A549 (cell line): ENCODE measurements around the gene TSC22D3. TPM values are rescaled to one million over a fixed set of nuclear protein-coding genes. Genes with fewer than 3 reads are reported as not detected.

Experiments
- ATAC-seq, 2 experiments: fragments of 200-7000 bp in 1 of 2; fragments of >200 bp in 1 of 2; cut with Nextera tagmentation in 1 of 2; cut with Tn5 transposase in 1 of 2; 3 replicates each; pipeline versions ENCODE4 v1.8.0 to v1.9.1; 2018 to 2020; ENCODE audit warnings: mild to moderate bottlenecking in 1 of 2, moderate library complexity in 1 of 2
- CTCF ChIA-PET: fragments of 300-600 bp; sonication (Branson Sonifier 250); formaldehyde crosslinking; extraction: SDS; loops from one replicate; lab custom pipeline; 2021; ENCODE audit warnings: antibody characterized with exemption, inconsistent platforms; lab: Yijun Ruan, JAX
- POLR2A ChIA-PET: fragments of 350-600 bp; formaldehyde crosslinking; extraction: SDS; loops from one replicate; lab custom pipeline; 2021; ENCODE audit warnings: antibody characterized with exemption, inconsistent platforms; lab: Yijun Ruan, JAX
- DNase-seq, 2 experiments: peaks; one replicate each; pipeline versions ENCODE4 v3.0.0 to v3.0.0-alpha.2; 2011 to 2016; ENCODE audit warnings: low read depth in 1 of 2, low spot score in 1 of 2
- FAIRE-seq: peaks from 2 replicates; lab custom pipeline; 2011; peaks lifted over from hg19 to GRCh38; lab: Jason Lieb, UNC
- H3K27ac ChIP-seq, 2 experiments: fragments of >200 bp; sonication (Bioruptor Twin); formaldehyde crosslinking; 3 replicates each; pipeline ENCODE4 v1.5.1; 2016 to 2017
- H3K4me1 ChIP-seq: fragments of >200 bp; sonication (Bioruptor Twin); formaldehyde crosslinking; 3 replicates; pipeline ENCODE4 v1.6.1; 2016
- H3K4me2 ChIP-seq: fragments of >200 bp; sonication (Bioruptor Twin); formaldehyde crosslinking; 3 replicates; pipeline ENCODE4 v1.6.1; 2016
- H3K4me3 ChIP-seq: fragments of >200 bp; sonication (Bioruptor Twin); formaldehyde crosslinking; 3 replicates; pipeline ENCODE4 v1.5.1; 2016
- H3K9me3 ChIP-seq: fragments of >200 bp; sonication (Bioruptor Twin); formaldehyde crosslinking; 3 replicates; pipeline ENCODE4 v1.6.1; 2016
- BCL3 ChIP-seq: fragments of >200 bp; sonication (Bioruptor Twin); formaldehyde crosslinking; IDR thresholded peaks from 3 replicates; pipeline ENCODE4 v1.6.1; 2016
- CHD2 ChIP-seq: fragments of 150-350 bp; IDR thresholded peaks from 2 replicates; pipeline ENCODE4 v1.6.1; 2014; ENCODE audit warnings: low read length; ENCODE audit not compliant: partially characterized antibody
- E2F6 ChIP-seq: IDR thresholded peaks from 2 replicates; pipeline ENCODE4 v1.6.1; 2012; ENCODE audit warnings: low read depth, borderline replicate concordance
- FOXS1 ChIP-seq: fragments of 250-450 bp; sonication (Bioruptor Pico); IDR thresholded peaks from 2 replicates; pipeline ENCODE4 v1.5.0; 2020; ENCODE audit warnings: mild to moderate bottlenecking, moderate library complexity
- GATA3 ChIP-seq: IDR thresholded peaks from 2 replicates; pipeline ENCODE4 v1.6.1; 2012; ENCODE audit warnings: borderline replicate concordance
- HDAC2 ChIP-seq: fragments of 200-600 bp; sonication (generic); IDR thresholded peaks from 2 replicates; pipeline ENCODE4 v1.6.1; 2016
- HMGXB4 ChIP-seq: fragments of 250-450 bp; sonication (Bioruptor Pico); IDR thresholded peaks from 2 replicates; pipeline ENCODE4 v1.5.0; 2021; ENCODE audit warnings: mild to moderate bottlenecking, moderate library complexity, borderline replicate concordance
- HOXA7 ChIP-seq: fragments of 250-450 bp; sonication (Bioruptor Pico); IDR thresholded peaks from 2 replicates; pipeline ENCODE4 v1.5.0; 2020; ENCODE audit warnings: mild to moderate bottlenecking, moderate library complexity
- MAZ ChIP-seq: fragments of 150-350 bp; IDR thresholded peaks from 2 replicates; pipeline ENCODE4 v1.6.1; 2014; ENCODE audit warnings: antibody characterized with exemption, low read depth, low read length, borderline replicate concordance
- NPAS2 ChIP-seq: fragments of 250-450 bp; sonication (Bioruptor Pico); IDR thresholded peaks from 2 replicates; pipeline ENCODE4 v1.8.0; 2022; ENCODE audit warnings: mild to moderate bottlenecking, moderate library complexity, borderline replicate concordance
- NR3C1 ChIP-seq: fragments of >200 bp; sonication (Bioruptor Twin); formaldehyde crosslinking; IDR thresholded peaks from 3 replicates; pipeline ENCODE4 v1.6.1; 2017
- PHF8 ChIP-seq: fragments of 200-600 bp; sonication (generic); IDR thresholded peaks from 2 replicates; pipeline ENCODE4 v1.6.1; 2016; ENCODE audit warnings: low read depth, mild to moderate bottlenecking, antibody characterized with exemption, moderate library complexity, borderline replicate concordance
- POLR2A ChIP-seq: IDR thresholded peaks from 2 replicates; pipeline ENCODE4 v1.6.1; 2012; ENCODE audit warnings: mild to moderate bottlenecking, low read length
- RAD21 ChIP-seq, 2 experiments: fragments of >200 bp in 1 of 2; sonication (Bioruptor Twin) in 1 of 2; formaldehyde crosslinking in 1 of 2; IDR thresholded peaks in 1 of 2; conservative IDR thresholded peaks in 1 of 2; 2 replicates in 1 of 2; 3 replicates in 1 of 2; pipeline ENCODE4 v1.6.1; 2012 to 2018; ENCODE audit warnings: inconsistent platforms in 1 of 2
- TP53 ChIP-seq: fragments of 250-450 bp; sonication (Bioruptor Pico); IDR thresholded peaks from 2 replicates; pipeline ENCODE4 v1.5.0; 2021; ENCODE audit warnings: mild to moderate bottlenecking, moderate library complexity
- ZC3H11A ChIP-seq: fragments of 450-650 bp; IDR thresholded peaks from 2 replicates; pipeline ENCODE4 v1.6.1; 2014; ENCODE audit warnings: antibody characterized with exemption, mild to moderate bottlenecking
- WGBS: methylation state at CpG from one replicate; pipeline ENCODE4 v1.1.6; 2017; ENCODE audit errors: missing lambda C conversion rate; 5-methylcytosine and 5-hydroxymethylcytosine counted together
- polyA plus RNA-seq, 4 experiments: library from polyadenylated mRNA; depleted of rRNA in 3 of 4; stranded (reverse); fragments of >200 nt; fragmentation: RNase III in 1 of 4; extraction: RNeasy Plus Mini Kit Qiagen cat#74134 plus additional on column Dnase treatment in 1 of 4; gene quantifications; 2 replicates in 3 of 4; 3 replicates in 1 of 4; pipeline ENCODE4 v1.2.3, GENCODE V29; 2011 to 2017
- TF ChIP-seq, protein P1 (sequence below): fragments of 150-350 bp; IDR thresholded peaks from 2 replicates; pipeline ENCODE4 v1.6.1; 2014; ENCODE audit warnings: low read depth, mild to moderate bottlenecking, low read length
- TF ChIP-seq, protein P2 (sequence below): fragments of 250-450 bp; sonication (Bioruptor Pico); IDR thresholded peaks from 2 replicates; pipeline ENCODE4 v1.5.0; 2020; ENCODE audit warnings: low read depth, mild to moderate bottlenecking, moderate library complexity

Gene TSC22D3
- polyA plus RNA-seq, 2 of the 4 experiments (the other 2 are of a cell fraction), result 12.2 to 65.4 TPM

GRCh38 chrX:107714206-107714891 is 61.2 kb downstream of the TSC22D3 start:
- TF ChIP-seq BCL3 (no peak), NR3C1 (no peak), PHF8 (no peak), CHD2 (no peak), ZC3H11A (no peak), HDAC2 (no peak), TP53 (CRISPR knock-in tag) (no peak), FOXS1 (no peak), RAD21 (conservative IDR thresholded peaks at IDR 0.05 in 1 of 2, IDR thresholded peaks at IDR 0.05 in 1 of 2) (no peak), POLR2A (no peak), HOXA7 (CRISPR knock-in tag) (no peak), HMGXB4 (CRISPR knock-in tag) (no peak), MAZ (no peak), E2F6 (no peak), GATA3 (no peak)
- TF ChIP-seq, protein P1, sequence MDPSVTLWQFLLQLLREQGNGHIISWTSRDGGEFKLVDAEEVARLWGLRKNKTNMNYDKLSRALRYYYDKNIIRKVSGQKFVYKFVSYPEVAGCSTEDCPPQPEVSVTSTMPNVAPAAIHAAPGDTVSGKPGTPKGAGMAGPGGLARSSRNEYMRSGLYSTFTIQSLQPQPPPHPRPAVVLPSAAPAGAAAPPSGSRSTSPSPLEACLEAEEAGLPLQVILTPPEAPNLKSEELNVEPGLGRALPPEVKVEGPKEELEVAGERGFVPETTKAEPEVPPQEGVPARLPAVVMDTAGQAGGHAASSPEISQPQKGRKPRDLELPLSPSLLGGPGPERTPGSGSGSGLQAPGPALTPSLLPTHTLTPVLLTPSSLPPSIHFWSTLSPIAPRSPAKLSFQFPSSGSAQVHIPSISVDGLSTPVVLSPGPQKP, result no peak
- TF ChIP-seq, protein P2, sequence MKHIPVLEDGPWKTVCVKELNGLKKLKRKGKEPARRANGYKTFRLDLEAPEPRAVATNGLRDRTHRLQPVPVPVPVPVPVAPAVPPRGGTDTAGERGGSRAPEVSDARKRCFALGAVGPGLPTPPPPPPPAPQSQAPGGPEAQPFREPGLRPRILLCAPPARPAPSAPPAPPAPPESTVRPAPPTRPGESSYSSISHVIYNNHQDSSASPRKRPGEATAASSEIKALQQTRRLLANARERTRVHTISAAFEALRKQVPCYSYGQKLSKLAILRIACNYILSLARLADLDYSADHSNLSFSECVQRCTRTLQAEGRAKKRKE (CRISPR knock-in tag), result no peak
- Histone ChIP-seq H3K4me3 (no peak overlapping the region; the same call in 2 of the 3 replicates), H3K4me2 (no peak overlapping the region; the same call in 2 of the 3 replicates), H3K9me3 (no peaks in the 10 kb centered on the region), H3K27ac (no peak overlapping the region), H3K4me1 (peaks cover 55% of the 10 kb centered on the region)
- no peak for DNase-seq
- no peak for ATAC-seq
- ChIA-PET POLR2A (interaction anchor here (1.6 to 6.2 kb wide), 3 partner anchors 18 to 62 kb away, joined by 4 to 57 read pairs (median 29); partner anchors contain the start of genes NCBP2L and TSC22D3), CTCF (interaction anchor here (0.6 to 9.8 kb wide), 4 partner anchors 39 to 62 kb away, joined by 3 to 92 read pairs (median 62); partner anchors contain the start of genes NCBP2L and TSC22D3)
- WGBS, result 95% methylated on average over 7 of the region's 9 CpGs
- no peak for FAIRE-seq

DNA sequence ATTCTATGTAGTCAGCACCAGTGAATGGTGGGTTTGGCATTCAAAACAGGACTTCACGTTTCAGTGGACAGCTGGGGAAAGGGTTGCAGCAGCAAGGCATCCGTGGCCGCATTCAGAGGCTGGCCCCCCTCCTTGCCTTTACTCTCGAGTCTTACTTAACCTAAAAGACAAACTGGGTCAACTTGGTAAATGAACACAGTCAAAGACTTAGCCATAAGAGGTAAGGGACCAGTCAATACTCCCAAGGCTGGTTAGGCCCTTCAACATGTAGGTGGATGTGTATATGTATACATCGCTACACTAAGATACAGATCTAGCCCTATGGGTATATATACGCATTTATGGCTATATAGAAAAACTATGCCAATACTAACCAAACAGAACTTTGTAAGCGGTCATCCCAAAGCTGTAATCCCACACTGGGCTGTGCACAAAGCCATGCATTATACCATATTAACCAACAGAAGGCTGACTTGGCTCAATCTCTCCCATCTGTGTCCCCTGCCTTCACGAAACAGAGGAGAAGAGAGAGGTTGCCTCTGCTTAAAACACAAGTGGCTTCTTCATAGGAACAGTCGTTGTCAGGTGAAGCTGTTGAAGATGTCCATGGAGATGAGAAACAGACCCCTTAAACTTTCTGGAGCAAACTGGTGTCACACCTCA is 61.9 kb downstream of the TSC22D3 start:
- ATAC-seq, result no peak
- H3K4me1 ChIP-seq, result peaks cover 50% of the 10 kb centered on the region
- 87% methylated on average over 9 of the region's 9 CpGs for whole genome bisulfite sequencing
- H3K27ac ChIP-seq, result no peak overlapping the region
- no peak for DNase-seq
- H3K4me3 ChIP-seq, result no peak overlapping the region
- TF ChIP-seq CHD2 (no peak), NPAS2 (CRISPR knock-in tag) (no peak)
- CTCF ChIA-PET, result interaction anchor here (9.8 kb wide), 1 partner anchor 38 kb away, joined by 92 read pairs; no protein-coding TSS in a partner anchor
- H3K4me2 ChIP-seq, result no peak overlapping the region
- H3K9me3 ChIP-seq, result no peaks in the 10 kb centered on the region
- FAIRE-seq, result no peak
- POLR2A ChIA-PET, result interaction anchor here (1.6 kb wide), 1 partner anchor 18 kb away, joined by 4 read pairs; no protein-coding TSS in a partner anchor
